Brain microvascular endothelial cell (primary cell): Measurements from ENCODE around the gene NTN1.

Source experiments
- DNase-seq: peaks from one replicate; pipeline ENCODE4 v3.0.0-alpha.2; 2020
- H3K27ac ChIP-seq: fragments of 250-450 bp; sonication (Bioruptor Pico); 2 replicates; pipeline ENCODE4 v1.5.1; 2020; ENCODE audit warnings: mild to moderate bottlenecking, moderate library complexity
- H3K27me3 ChIP-seq: fragments of 250-450 bp; sonication (Bioruptor Pico); replicated peaks from 2 replicates; pipeline ENCODE4 v1.5.1; 2020; ENCODE audit warnings: mild to moderate bottlenecking
- H3K36me3 ChIP-seq: fragments of 250-450 bp; sonication (Bioruptor Pico); replicated peaks from 2 replicates; pipeline ENCODE4 v1.5.1; 2020; ENCODE audit warnings: mild to moderate bottlenecking
- H3K4me3 ChIP-seq: 2 replicates; pipeline ENCODE4 v1.5.1; 2011; ENCODE audit warnings: low read depth, mild to moderate bottlenecking, control low read depth, low read length, moderate library complexity
- CTCF ChIP-seq: IDR thresholded peaks from 2 replicates; pipeline ENCODE4 v1.5.1; 2011; ENCODE audit warnings: low read depth, mild to moderate bottlenecking, moderate library complexity, low read length, control low read depth, inconsistent platforms; ENCODE audit errors: missing control alignments
- in situ Hi-C: cut with HindIII; loops from 2 replicates; pipeline ENCODE4 v1.10.0; 2017; ENCODE audit warnings: low sequenced_read_pairs, low pct_ligation_motif_present

NTN1 gene

GRCh38 chr17:9232591-9233270, 211.4 kb downstream of the NTN1 start:
- in situ Hi-C loops, result no loop called here
- no peak overlapping the region for H3K4me3 ChIP-seq
- H3K27me3 ChIP-seq, result peaks cover 6% of the 10 kb centered on the region
- H3K36me3 ChIP-seq, result no peaks in the 10 kb centered on the region
- DNase-seq, result no peak
- TF ChIP-seq CTCF, result no peak
- H3K27ac ChIP-seq, result no peak overlapping the region

GRCh38 chr17:9233271-9233599, 211.9 kb downstream of the NTN1 start:
- no peaks in the 10 kb centered on the region for H3K36me3 ChIP-seq
- peaks cover 6% of the 10 kb centered on the region for H3K27me3 ChIP-seq
- TF ChIP-seq CTCF, result no peak
- in situ Hi-C loops, result no loop called here
- DNase-seq, result no peak
- H3K27ac ChIP-seq, result no peak overlapping the region
- H3K4me3 ChIP-seq, result no peak overlapping the region

- Histone ChIP-seq H3K36me3 (no peaks in the 10 kb centered on the region), H3K27ac (no peak overlapping the region), H3K27me3 (peaks cover 6% of the 10 kb centered on the region), H3K4me3 (no peak overlapping the region)
- no peak for DNase-seq
- in situ Hi-C loops, result no loop called here
- no peak for TF ChIP-seq CTCF
Measured at GRCh38 chr17:9233761-9234160, 212.5 kb downstream of the NTN1 start.

- H3K4me3 ChIP-seq, result no peak overlapping the region
- no peaks in the 10 kb centered on the region for H3K36me3 ChIP-seq
- no peak overlapping the region for H3K27ac ChIP-seq
- no peak for TF ChIP-seq CTCF
- in situ Hi-C loops, result no loop called here
- peaks cover 6% of the 10 kb centered on the region for H3K27me3 ChIP-seq
- DNase-seq, result no peak
Measured at GRCh38 chr17:9234389-9234945, 213.2 kb downstream of the NTN1 start.

- in situ Hi-C loops, result no loop called here
- no peak for DNase-seq
Measured at GRCh38 chr17:9235346-9235745, 214.0 kb downstream of the NTN1 start.

More at GRCh38 chr17:9235346-9235745, 214.0 kb downstream of the NTN1 start:
- TF ChIP-seq CTCF, result no peak
- H3K27me3 ChIP-seq, result no peaks in the 10 kb centered on the region
- H3K27ac ChIP-seq, result no peak overlapping the region
- H3K4me3 ChIP-seq, result no peak overlapping the region
- no peaks in the 10 kb centered on the region for H3K36me3 ChIP-seq
